Uterus (tissue), 2 donors: Measurements from ENCODE around the gene COPE.

Experiments used
- POLR2A ChIP-seq, 2 donors: fragments of 450-650 bp; IDR thresholded peaks; one replicate each; pipeline ENCODE4 v1.6.1; 2016; ENCODE audit warnings: antibody characterized with exemption in 2 of 2, mild to moderate bottlenecking in 1 of 2, moderate library complexity in 1 of 2
- TF ChIP-seq, protein P1 (sequence below), 4 experiments: fragments of 200-600 bp in 2 of 4; fragments of 450-650 bp in 2 of 4; sonication (generic) in 2 of 4; IDR thresholded peaks; one replicate each; pipeline ENCODE4 v1.5.1; 2016 to 2019; ENCODE audit warnings: antibody characterized with exemption in 4 of 4, mild to moderate bottlenecking in 2 of 4, moderate library complexity in 1 of 4

DNA sequence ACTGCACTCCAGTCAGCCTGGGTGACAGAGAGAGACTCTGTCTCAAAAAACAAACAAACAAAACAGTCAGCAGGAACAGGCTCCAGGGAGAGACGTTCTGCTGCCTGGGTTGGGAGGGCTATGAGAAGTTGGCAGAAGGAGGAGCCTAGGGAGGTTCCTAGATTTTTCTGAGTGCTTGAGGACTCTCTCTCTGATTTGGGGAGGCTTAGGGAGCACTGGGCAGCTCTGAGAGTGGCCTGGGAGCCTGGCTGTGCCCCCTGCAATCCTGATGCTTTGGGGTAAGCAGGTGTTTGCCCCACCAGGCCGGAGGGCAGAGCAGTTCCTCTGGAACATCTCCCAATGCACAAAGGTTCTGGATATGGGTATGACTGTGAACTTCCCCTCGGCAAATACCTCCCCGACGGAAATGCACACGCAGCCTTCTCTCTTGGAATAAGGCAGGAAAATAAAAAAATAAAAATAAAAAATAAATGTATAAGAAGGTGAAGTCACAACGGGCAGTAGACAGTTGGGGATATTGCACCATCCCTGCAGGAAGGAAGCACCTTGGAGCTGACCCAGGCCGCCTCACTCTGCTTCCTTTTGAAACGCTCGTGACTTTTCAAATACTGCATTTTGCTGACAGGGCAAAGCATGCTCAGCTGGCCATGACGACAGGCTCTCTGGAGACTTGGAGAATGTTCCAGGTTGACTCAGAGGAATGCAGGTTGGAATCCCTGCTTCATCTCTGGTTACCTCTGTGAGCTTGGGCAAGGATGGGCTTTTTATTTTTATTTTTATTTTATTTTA, 48.4 kb upstream of the COPE start:
- TF ChIP-seq, protein P1, sequence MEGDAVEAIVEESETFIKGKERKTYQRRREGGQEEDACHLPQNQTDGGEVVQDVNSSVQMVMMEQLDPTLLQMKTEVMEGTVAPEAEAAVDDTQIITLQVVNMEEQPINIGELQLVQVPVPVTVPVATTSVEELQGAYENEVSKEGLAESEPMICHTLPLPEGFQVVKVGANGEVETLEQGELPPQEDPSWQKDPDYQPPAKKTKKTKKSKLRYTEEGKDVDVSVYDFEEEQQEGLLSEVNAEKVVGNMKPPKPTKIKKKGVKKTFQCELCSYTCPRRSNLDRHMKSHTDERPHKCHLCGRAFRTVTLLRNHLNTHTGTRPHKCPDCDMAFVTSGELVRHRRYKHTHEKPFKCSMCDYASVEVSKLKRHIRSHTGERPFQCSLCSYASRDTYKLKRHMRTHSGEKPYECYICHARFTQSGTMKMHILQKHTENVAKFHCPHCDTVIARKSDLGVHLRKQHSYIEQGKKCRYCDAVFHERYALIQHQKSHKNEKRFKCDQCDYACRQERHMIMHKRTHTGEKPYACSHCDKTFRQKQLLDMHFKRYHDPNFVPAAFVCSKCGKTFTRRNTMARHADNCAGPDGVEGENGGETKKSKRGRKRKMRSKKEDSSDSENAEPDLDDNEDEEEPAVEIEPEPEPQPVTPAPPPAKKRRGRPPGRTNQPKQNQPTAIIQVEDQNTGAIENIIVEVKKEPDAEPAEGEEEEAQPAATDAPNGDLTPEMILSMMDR (IDR thresholded peaks at IDR 0.05), result no peak
- no peak for TF ChIP-seq POLR2A (IDR thresholded peaks at IDR 0.05)
